ENCODE data around the gene GPER1.

DNA sequence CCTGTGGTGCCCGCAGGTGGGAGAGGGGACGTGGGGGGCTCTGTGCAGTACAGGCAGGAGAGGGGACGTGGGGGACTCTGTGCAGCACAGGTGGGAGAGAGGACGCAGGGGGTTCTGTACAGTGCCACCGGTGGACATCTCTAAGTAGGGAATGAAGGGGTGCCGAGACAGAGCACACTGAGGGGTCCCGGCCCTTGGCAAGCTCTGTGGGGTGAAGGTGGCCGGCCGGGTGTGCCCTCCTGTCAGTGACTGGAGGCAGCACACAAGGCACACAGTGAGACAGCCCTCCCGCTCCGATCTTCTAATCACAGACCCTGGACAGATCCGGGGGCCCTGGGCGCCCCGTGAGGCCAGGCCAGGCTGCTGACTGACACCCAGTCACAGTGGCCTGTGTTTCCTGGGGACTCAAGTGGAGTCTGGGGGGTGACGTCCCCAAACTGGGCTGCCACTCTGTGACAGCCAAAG is 32.4 kb upstream of the GPER1 start:
- TF ChIP-seq HDGF (IDR thresholded peaks at IDR 0.05; ENCODE audit: borderline replicate concordance), result no peak
- no peak for TF ChIP-seq SP1 (IDR thresholded peaks at IDR 0.05)
- TF ChIP-seq NFRKB (IDR thresholded peaks at IDR 0.05), result no peak
- no peak for TF ChIP-seq TARDBP (IDR thresholded peaks at IDR 0.05)
- TF ChIP-seq BHLHE40 (IDR thresholded peaks at IDR 0.05; ENCODE audit: borderline replicate concordance), result no peak
- TF ChIP-seq FOXM1 (IDR thresholded peaks at IDR 0.05; ENCODE audit: borderline replicate concordance), result no peak
- TF ChIP-seq FOXA1 (IDR thresholded peaks at IDR 0.05), result no peak
- TF ChIP-seq FOXK2 (IDR thresholded peaks at IDR 0.05), result no peak
- no peak for TF ChIP-seq ELF4 (IDR thresholded peaks at IDR 0.05)
- TF ChIP-seq CTBP1 (IDR thresholded peaks at IDR 0.05; ENCODE audit: borderline replicate concordance), result no peak
